Measurements from ENCODE around the gene CCDC122. TPM values are rescaled to one million over a fixed set of nuclear protein-coding genes. Genes with fewer than 3 reads are reported as not detected.

The CCDC122 gene
- total RNA-seq, 1 experiment from 2014 or later, result 5.2 TPM

- Histone ChIP-seq H3K4me1 (ENCODE audit: control insufficient read depth, insufficient read depth, low read length) (no peaks in the 10 kb centered on the region), H3K27me3 (ENCODE audit: control insufficient read depth, insufficient read depth, low read length) (no peaks in the 10 kb centered on the region), H3K27ac (ENCODE audit: low read length) (no peak overlapping the region), H3K9me3 (ENCODE audit: control insufficient read depth, insufficient read depth, low read depth, low read length) (no peaks in the 10 kb centered on the region), H3K4me3 (ENCODE audit: low read depth in 2 of 2, low read length in 2 of 2) (no peak overlapping the region), H3K36me3 (ENCODE audit: control insufficient read depth, insufficient read depth, low read length) (no peaks in the 10 kb centered on the region)
- CTCF ChIA-PET, result no interaction called here
- BruUV-seq (replicated peaks), result no TSS peak
- in situ Hi-C loops (cut with HindIII; ENCODE audit: low pct_unique_long_range_greater_than_20kb, low sequenced_read_pairs), result no loop called here
- ATAC-seq (no peak), DNase-seq (ENCODE audit: low read depth, low spot score) (no peak)
- TF ChIP-seq SIN3A (IDR thresholded peaks at IDR 0.05; ENCODE audit: borderline replicate concordance, insufficient read depth, low read depth, low read length) (no peak), REST (IDR thresholded peaks at IDR 0.05; ENCODE audit: insufficient read depth in 1 of 2, low read depth in 2 of 2, low read length in 1 of 2) (no peak), TCF7L2 (IDR thresholded peaks at IDR 0.05; ENCODE audit: low read depth, low read length) (no peak), CTCF (IDR thresholded peaks at IDR 0.05) (peak; percentile 16; the same call in 1 of the 2 replicates), POLR2AphosphoS5 (IDR thresholded peaks at IDR 0.05; ENCODE audit: low read depth, low read length) (no peak)
- POLR2A ChIA-PET, result no interaction called here
- intact Hi-C loops (cut with micrococcal nuclease; ENCODE audit: unreplicated experiment), result no loop called here
Observed at GRCh38 chr13:43894438-43894837, 14.9 kb upstream of the CCDC122 start.

GRCh38 chr13:43884222-43884621 is 4.7 kb upstream of the CCDC122 start:
- DNase-seq (ENCODE audit: low read depth, low spot score) (no peak), ATAC-seq (no peak)
- POLR2A ChIA-PET, result no interaction called here
- CTCF ChIA-PET, result no interaction called here
- intact Hi-C loops (cut with micrococcal nuclease; ENCODE audit: unreplicated experiment), result no loop called here
- no peak overlapping the region for H3K4me3 ChIP-seq (ENCODE audit: low read depth in 2 of 2, low read length in 2 of 2)
- H3K27me3 ChIP-seq (ENCODE audit: control insufficient read depth, insufficient read depth, low read length), result no peaks in the 10 kb centered on the region
- no peak overlapping the region for H3K27ac ChIP-seq (ENCODE audit: low read length)
- no peaks in the 10 kb centered on the region for H3K36me3 ChIP-seq (ENCODE audit: control insufficient read depth, insufficient read depth, low read length)
- no TSS peak for BruUV-seq (replicated peaks)
- H3K9me3 ChIP-seq (ENCODE audit: control insufficient read depth, insufficient read depth, low read depth, low read length), result no peaks in the 10 kb centered on the region
- no peaks in the 10 kb centered on the region for H3K4me1 ChIP-seq (ENCODE audit: control insufficient read depth, insufficient read depth, low read length)
- in situ Hi-C loops (cut with HindIII; ENCODE audit: low pct_unique_long_range_greater_than_20kb, low sequenced_read_pairs), result no loop called here
- TF ChIP-seq REST (IDR thresholded peaks at IDR 0.05; ENCODE audit: insufficient read depth in 1 of 2, low read depth in 2 of 2, low read length in 1 of 2) (no peak), POLR2AphosphoS5 (IDR thresholded peaks at IDR 0.05; ENCODE audit: low read depth, low read length) (no peak), SIN3A (IDR thresholded peaks at IDR 0.05; ENCODE audit: borderline replicate concordance, insufficient read depth, low read depth, low read length) (no peak), TCF7L2 (IDR thresholded peaks at IDR 0.05; ENCODE audit: low read depth, low read length) (no peak), CTCF (IDR thresholded peaks at IDR 0.05) (no peak)
